Suprapubic skin (tissue), 4 donors: ENCODE results near the gene NUP62.

Experiments
- EP300 ChIP-seq: sonication (generic); formaldehyde crosslinking; IDR thresholded peaks from one replicate; pipeline ENCODE4 v1.6.1; 2017; ENCODE audit warnings: antibody characterized with exemption
- POLR2A ChIP-seq, 2 donors: fragments of 450-650 bp; IDR thresholded peaks; one replicate each; pipeline ENCODE4 v1.6.1; 2017; ENCODE audit warnings: antibody characterized with exemption in 2 of 2, mild to moderate bottlenecking in 2 of 2, moderate library complexity in 2 of 2
- POLR2AphosphoS5 ChIP-seq, 3 donors: sonication (generic); formaldehyde crosslinking; IDR thresholded peaks; one replicate each; pipeline ENCODE4 v1.6.1; 2017; ENCODE audit warnings: antibody characterized with exemption in 3 of 3
- TF ChIP-seq, protein P1 (sequence below), 2 donors: fragments of 200-600 bp in 1 of 2; fragments of 450-650 bp in 1 of 2; sonication (generic) in 1 of 2; IDR thresholded peaks; one replicate each; pipeline ENCODE4 v1.5.1; 2016 to 2019; ENCODE audit warnings: antibody characterized with exemption in 2 of 2, mild to moderate bottlenecking in 1 of 2, moderate library complexity in 1 of 2

DNA sequence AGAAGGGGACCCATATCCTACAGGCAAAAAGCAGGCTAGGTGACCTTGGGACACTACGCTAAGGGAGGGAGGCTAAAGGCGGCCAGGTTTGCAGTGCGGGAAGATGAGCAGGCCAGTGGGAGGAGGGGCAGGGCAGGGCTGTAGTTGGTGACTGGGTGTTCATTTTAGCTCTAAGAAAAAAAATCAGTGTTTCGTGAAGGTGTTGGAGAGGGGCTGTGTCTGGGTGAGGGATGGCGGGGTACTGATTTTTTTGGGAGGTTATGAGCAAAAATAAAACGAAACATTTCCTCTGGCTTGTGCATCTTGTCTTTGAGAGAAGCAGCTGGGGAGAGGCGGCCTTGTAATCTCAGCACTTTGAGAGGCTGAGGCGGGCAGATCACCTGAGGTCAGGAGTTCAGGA, 4.3 kb upstream of the NUP62 start:
- TF ChIP-seq, protein P1, sequence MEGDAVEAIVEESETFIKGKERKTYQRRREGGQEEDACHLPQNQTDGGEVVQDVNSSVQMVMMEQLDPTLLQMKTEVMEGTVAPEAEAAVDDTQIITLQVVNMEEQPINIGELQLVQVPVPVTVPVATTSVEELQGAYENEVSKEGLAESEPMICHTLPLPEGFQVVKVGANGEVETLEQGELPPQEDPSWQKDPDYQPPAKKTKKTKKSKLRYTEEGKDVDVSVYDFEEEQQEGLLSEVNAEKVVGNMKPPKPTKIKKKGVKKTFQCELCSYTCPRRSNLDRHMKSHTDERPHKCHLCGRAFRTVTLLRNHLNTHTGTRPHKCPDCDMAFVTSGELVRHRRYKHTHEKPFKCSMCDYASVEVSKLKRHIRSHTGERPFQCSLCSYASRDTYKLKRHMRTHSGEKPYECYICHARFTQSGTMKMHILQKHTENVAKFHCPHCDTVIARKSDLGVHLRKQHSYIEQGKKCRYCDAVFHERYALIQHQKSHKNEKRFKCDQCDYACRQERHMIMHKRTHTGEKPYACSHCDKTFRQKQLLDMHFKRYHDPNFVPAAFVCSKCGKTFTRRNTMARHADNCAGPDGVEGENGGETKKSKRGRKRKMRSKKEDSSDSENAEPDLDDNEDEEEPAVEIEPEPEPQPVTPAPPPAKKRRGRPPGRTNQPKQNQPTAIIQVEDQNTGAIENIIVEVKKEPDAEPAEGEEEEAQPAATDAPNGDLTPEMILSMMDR (IDR thresholded peaks at IDR 0.05), result no peak
- TF ChIP-seq POLR2A (IDR thresholded peaks at IDR 0.05) (no peak), POLR2AphosphoS5 (IDR thresholded peaks at IDR 0.05) (no peak), EP300 (no peak)
